T-helper 1 cell treated with Interleukin-12 subunit alpha and Interleukin-12 subunit beta and Interleukin-4 antibody, amounts not matched to agents 30 μg/mL and 1 μg/mL, for 36 hours (primary cell): ENCODE results near the gene HCAR3.
"Not testable (repeated sequence)": the region's sequence is repeated elsewhere in the genome, so short reads cannot be mapped to it uniquely, and the experiment has no call there.

Source experiments
- H3K27ac Mint-ChIP-seq: one replicate; pipeline ENCODE4 v1.8.0; 2021; ENCODE audit warnings: mild to moderate bottlenecking, mixed read lengths
- H3K27me3 Mint-ChIP-seq: one replicate; pipeline ENCODE4 v1.8.0; 2021; ENCODE audit warnings: low read depth, mixed read lengths
- H3K36me3 Mint-ChIP-seq: one replicate; pipeline ENCODE4 v1.8.0; 2021; ENCODE audit warnings: low read depth, mixed read lengths
- H3K4me1 Mint-ChIP-seq: one replicate; pipeline ENCODE4 v1.8.0; 2021; ENCODE audit warnings: low read depth, mixed read lengths
- H3K4me3 Mint-ChIP-seq: one replicate; pipeline ENCODE4 v1.8.0; 2021; ENCODE audit warnings: mild to moderate bottlenecking, moderate library complexity, mixed read lengths
- H3K9me3 Mint-ChIP-seq: one replicate; pipeline ENCODE4 v1.8.0; 2021; ENCODE audit warnings: mixed read lengths

HCAR3 gene

DNA sequence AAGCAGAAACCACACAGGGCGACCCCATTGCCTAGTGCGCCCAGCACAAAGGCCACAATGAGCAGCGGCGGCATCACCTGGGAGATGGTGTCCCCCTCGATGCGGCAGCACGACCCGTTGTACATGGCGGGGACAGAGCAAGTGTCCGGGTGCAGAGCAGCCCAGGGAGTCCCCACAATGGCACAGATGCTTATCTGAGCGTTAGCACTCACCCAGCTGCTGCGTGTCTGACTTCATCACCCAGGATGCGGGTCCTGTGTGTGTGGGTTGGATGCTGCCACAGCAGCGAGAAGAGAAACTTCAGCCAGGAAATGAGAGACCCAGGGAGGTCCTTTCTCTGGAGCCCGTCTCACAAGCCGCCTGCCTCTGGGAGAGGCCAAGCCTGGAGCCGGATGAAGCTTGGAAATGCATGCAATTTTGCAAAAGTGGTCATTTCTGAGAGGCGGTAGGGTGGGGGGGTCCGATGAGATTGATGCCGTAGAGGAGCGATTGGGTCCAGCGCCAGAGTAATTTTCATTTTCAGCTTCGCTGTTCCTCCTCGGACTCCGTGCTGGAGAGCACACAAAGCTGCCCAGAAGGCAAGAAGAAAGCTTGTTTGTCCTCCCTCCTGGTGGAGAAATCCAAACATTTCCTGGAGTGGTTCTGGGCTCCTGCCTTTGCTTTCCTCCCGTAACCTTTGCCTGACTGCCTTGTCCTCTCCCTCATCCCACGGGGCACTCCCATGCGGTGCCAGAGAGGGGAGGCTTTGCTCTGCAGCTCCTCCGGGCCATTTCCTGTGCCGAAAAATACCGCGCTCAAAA is 13.8 kb upstream of the HCAR3 start, which contains the start of gene HCAR1:
TSS of gene HCAR1 (minus strand) at position 630 of the 800 bp plus-strand sequence. CDS start at position 125, 505 bp downstream.
- H3K9me3 Mint-ChIP-seq = no peaks in the 10 kb centered on the region
- peak within 1 kb of the TSS; percentile 73 for H3K4me3 Mint-ChIP-seq

GRCh38 chr12:122729583-122730214 is 13.1 kb upstream of the HCAR3 start:
- no peaks in the 10 kb centered on the region for H3K27me3 Mint-ChIP-seq
- H3K4me3 Mint-ChIP-seq = peak overlapping the region; percentile 73
- no peaks in the 10 kb centered on the region for H3K9me3 Mint-ChIP-seq
- H3K27ac Mint-ChIP-seq = peak overlapping the region; percentile 88
- peaks cover 71% of the 10 kb centered on the region for H3K4me1 Mint-ChIP-seq
- H3K36me3 Mint-ChIP-seq = peaks cover 5% of the 10 kb centered on the region

More for the DNA sequence above, 13.8 kb upstream of the HCAR3 start, which contains the start of gene HCAR1:
- Mint-ChIP-seq H3K36me3 (peaks cover 5% of the 10 kb centered on the region), H3K27me3 (no peaks in the 10 kb centered on the region), H3K4me1 (peaks cover 65% of the 10 kb centered on the region), H3K27ac (peak within 1 kb of the TSS; percentile 88)

GRCh38 chr12:122726080-122726558 is 9.5 kb upstream of the HCAR3 start:
- Mint-ChIP-seq H3K4me1 (peaks cover 55% of the 10 kb centered on the region), H3K9me3 (no peaks in the 10 kb centered on the region), H3K4me3 (peak overlapping the region; percentile 64), H3K36me3 (peaks cover 3% of the 10 kb centered on the region), H3K27ac (peak overlapping the region; percentile 80), H3K27me3 (no peaks in the 10 kb centered on the region)

DNA sequence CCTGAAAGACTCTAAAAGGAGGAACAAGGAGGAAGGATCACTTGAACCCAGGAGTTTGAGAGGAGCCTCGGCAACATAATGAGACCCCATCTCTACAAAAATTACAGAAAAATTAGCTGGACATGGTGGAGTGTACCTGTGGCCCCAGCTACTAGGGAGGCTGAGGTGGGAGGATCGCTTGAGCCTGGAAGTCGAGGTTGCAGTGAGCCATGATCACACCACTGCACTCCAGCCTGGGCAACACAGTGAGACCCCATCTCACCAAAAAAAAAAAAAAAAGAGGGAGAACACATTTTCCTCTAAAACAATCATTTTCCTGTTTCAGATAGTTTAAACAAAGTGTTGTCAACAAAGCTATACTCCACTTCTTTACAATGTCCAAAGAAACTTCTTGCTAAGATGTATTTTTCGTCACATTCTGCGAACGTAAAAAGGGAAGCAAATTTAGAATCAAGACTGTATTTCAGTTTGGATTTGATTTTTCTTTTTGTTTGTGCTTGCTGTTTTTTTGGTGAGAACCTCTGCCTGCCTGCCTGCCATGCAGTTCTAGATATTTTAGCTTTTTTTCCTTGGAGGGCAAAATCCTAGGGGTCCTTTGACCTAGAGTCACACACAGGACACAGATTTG is 9.0 kb upstream of the HCAR3 start:
- H3K4me1 Mint-ChIP-seq = peaks cover 53% of the 10 kb centered on the region
- peaks cover 3% of the 10 kb centered on the region for H3K36me3 Mint-ChIP-seq
- H3K4me3 Mint-ChIP-seq = peak overlapping the region; percentile 64
- peak overlapping the region; percentile 80 for H3K27ac Mint-ChIP-seq
- H3K9me3 Mint-ChIP-seq = no peaks in the 10 kb centered on the region
- H3K27me3 Mint-ChIP-seq = no peaks in the 10 kb centered on the region

GRCh38 chr12:122724641-122725243 is 8.1 kb upstream of the HCAR3 start:
- Mint-ChIP-seq H3K36me3 (peaks cover 3% of the 10 kb centered on the region), H3K27ac (no peak overlapping the region), H3K27me3 (no peaks in the 10 kb centered on the region), H3K4me3 (no peak overlapping the region), H3K4me1 (peaks cover 49% of the 10 kb centered on the region), H3K9me3 (no peaks in the 10 kb centered on the region)

GRCh38 chr12:122722387-122722786 is 5.8 kb upstream of the HCAR3 start:
- Mint-ChIP-seq H3K4me1 (peaks cover 32% of the 10 kb centered on the region), H3K27ac (no peak overlapping the region), H3K4me3 (no peak overlapping the region), H3K9me3 (no peaks in the 10 kb centered on the region), H3K36me3 (peaks cover 2% of the 10 kb centered on the region), H3K27me3 (no peaks in the 10 kb centered on the region)

- Mint-ChIP-seq H3K4me3 (peak overlapping the region; percentile 5), H3K36me3 (peaks cover 2% of the 10 kb centered on the region), H3K4me1 (peaks cover 28% of the 10 kb centered on the region), H3K27me3 (no peaks in the 10 kb centered on the region), H3K9me3 (no peaks in the 10 kb centered on the region), H3K27ac (peak overlapping the region; percentile 29)
These were observed 4.5 kb upstream of the HCAR3 start for GRCh38 chr12:122721057-122721545.

DNA sequence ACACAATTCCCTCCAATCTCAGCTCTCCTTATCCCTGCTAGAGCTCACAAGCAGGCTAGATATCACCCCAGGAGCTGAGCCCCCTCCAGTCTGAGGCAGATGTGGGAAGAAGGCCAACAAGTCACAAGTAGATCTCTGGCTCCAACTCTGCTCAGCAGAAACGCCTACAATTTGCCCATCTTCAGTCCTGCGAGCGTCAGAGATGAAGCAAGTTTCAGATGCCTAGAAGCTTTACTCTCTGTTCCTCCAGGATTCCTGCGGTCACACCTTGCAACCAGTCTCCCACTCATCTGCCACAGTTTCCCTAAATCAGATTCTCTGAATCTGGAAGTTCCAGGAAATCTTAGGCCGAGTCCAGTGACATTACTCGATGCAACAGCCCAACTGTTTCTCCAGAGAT is 1.4 kb downstream of the HCAR3 start:
- not testable (repeated sequence) for H3K27ac Mint-ChIP-seq, H3K4me3 Mint-ChIP-seq, H3K4me1 Mint-ChIP-seq, H3K36me3 Mint-ChIP-seq, H3K27me3 Mint-ChIP-seq, H3K9me3 Mint-ChIP-seq

DNA sequence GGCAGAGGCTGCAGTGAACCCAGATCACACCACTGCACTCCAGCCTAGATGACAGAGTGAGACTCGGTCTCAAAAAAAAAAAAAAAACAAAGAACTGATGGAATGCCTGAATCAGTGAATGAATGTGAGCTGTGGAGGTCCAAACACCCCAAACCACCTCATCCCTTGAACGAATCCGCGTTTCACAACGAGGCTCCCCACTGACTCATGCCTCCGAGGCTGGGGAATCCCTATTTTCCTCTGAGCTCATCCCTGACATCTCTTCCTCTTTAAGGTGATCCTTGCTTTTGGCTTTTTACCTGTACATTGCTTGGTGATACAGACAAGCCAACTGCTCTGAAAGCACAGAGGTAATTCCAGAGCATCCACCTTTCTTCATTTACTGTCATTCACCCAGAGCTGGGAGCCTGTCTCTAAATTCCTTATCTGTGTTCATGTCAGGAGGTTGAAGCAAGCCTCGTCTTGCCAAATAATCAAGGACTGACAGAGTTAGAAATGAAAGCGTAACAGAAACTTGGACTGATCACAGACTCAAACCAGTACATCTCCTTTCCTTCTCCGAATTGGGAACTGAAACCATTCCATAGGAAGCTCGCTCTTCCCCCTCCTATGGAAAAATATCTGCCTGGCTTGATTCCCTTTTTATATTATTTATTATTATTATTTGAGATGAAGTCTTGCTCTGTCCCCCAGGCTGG is 3.0 kb downstream of the HCAR3 start:
- not testable (repeated sequence) for H3K27ac Mint-ChIP-seq, H3K27me3 Mint-ChIP-seq, H3K4me3 Mint-ChIP-seq, H3K9me3 Mint-ChIP-seq, H3K36me3 Mint-ChIP-seq, H3K4me1 Mint-ChIP-seq

GRCh38 chr12:122711266-122711665 is 5.3 kb downstream of the HCAR3 start:
- H3K36me3 Mint-ChIP-seq, H3K4me1 Mint-ChIP-seq, H3K9me3 Mint-ChIP-seq, H3K27me3 Mint-ChIP-seq, H3K4me3 Mint-ChIP-seq, H3K27ac Mint-ChIP-seq: not testable (repeated sequence)

DNA sequence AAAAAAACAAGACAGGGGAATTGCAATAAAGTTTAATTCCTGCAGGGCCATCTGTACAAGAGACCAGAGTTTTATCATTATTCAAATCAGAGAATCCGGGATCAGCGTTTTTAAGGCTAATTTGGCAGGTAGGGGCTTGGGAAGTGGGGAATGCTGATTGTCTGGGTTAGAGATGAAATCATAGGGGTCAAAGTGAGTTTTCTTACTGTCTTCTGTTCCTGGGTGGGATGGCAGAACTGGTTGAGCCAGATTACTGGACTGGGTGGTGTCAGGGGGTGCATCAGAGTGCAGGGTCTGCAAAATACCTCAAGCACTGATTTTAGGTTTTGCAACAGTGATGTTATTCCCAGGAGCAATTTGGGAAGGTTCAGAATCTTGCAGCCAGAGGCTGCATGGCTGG is 6.3 kb downstream of the HCAR3 start:
- H3K27me3 Mint-ChIP-seq, H3K9me3 Mint-ChIP-seq, H3K36me3 Mint-ChIP-seq, H3K27ac Mint-ChIP-seq, H3K4me3 Mint-ChIP-seq, H3K4me1 Mint-ChIP-seq: not testable (repeated sequence)

DNA sequence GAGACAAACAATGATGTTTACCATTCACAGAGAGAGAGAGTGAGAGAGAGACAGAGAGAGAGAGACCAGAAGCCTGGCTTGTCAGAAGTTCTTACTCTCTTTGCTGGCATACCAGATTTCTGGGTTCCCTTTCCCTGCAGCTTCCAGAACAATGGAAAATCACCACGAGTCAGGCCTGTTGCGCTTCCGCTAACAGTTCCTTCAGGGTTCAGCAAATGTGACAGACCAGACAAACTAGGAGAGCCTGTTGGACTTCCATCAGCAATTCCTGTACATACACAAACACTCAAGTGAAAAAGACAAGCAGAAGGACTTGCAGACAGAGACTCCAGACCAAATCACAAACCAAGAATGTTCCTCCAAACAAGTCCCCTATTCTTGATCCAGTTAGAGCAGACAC is 7.3 kb downstream of the HCAR3 start:
- H3K27ac Mint-ChIP-seq, H3K4me3 Mint-ChIP-seq, H3K27me3 Mint-ChIP-seq, H3K36me3 Mint-ChIP-seq, H3K4me1 Mint-ChIP-seq, H3K9me3 Mint-ChIP-seq: not testable (repeated sequence)

- H3K9me3 Mint-ChIP-seq, H3K36me3 Mint-ChIP-seq, H3K4me1 Mint-ChIP-seq, H3K27ac Mint-ChIP-seq, H3K4me3 Mint-ChIP-seq, H3K27me3 Mint-ChIP-seq: not testable (repeated sequence)
These were observed 12.8 kb downstream of the HCAR3 start for GRCh38 chr12:122703841-122704240.
